GM15510 (cell line): ENCODE results near the gene SLC26A6.

Experiments used
- POLR2A ChIP-seq: IDR thresholded peaks from 3 replicates; pipeline ENCODE4 v1.6.1; 2011; ENCODE audit warnings: borderline replicate concordance; ENCODE audit not compliant: insufficient read length; ENCODE audit errors: extremely low read depth

Gene SLC26A6

DNA sequence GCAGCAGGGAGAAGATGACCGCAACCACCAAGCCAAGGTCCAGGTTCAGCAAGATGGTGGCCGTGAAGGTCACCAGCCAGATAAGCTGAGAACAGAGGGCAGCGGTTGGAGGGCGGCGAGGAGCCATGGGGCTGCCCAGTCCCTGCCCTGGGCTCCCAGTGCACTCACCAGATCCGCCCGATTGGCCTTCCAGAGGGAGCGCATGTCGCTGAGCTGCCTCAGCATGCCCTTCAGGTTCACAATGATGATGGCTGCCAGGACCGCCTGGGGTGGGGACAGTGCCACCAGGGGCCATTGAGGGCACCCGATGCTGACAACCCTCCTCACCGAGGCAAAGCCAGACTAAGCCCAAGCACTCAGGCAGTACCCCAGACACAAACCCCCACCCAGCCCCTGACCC is 5.4 kb downstream of the SLC26A6 start:
- TF ChIP-seq POLR2A, result no peak

DNA sequence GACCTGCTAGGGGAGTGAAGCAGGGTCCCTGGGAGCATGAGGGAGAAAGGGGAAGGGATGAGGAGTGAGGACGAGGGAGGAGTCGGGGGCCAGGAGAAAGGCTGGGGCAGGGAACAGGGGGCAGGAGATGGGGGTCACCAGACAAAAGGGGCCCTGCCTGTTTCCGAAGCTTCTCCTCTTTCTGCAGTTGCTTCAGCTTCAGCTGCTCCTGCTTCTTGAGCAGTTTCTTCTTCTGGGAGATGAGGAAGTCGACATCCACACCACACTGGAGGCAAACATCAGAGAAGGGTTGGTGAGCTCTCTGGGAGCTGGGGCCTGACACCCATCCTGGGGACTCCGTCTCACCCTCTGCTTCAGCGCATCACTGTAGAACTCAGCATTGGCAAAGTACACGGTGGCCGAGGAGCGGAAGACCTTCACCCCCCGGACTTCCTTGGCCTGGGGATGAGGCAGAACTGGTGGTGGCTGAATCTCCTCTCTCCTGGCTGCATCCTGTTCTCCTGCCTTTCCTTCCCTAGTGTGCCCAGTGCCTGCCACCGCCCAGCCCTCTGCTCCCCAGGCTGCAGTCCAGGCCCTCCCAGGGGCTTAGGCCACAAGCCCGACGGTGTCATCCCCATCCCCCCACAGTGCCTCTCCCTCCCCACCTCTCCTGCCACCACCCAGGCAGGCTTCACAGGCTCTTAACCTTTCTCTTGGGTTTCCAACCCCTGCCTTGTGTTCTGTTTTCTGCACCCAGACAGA is 6.8 kb downstream of the SLC26A6 start:
- no peak for TF ChIP-seq POLR2A

DNA sequence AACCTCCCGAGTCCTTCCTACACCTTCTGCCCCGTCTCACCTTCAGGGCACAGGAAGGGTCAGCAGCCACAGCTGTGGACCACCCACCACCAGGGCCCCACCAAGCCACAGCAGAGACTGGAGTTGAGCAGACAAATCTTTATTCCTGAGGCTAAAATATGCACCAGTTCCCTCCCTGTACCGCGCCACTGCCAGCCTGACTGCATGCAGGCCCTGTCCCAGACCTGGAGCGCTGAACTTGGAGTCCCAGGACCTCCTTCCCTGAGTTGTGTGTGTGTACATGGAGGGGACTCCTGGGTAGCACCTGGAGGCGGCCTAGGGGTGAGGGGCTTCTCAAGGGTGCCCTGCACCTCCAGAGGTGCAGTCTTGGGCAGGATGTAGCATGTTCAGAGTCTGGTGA is 9.7 kb downstream of the SLC26A6 start:
- TF ChIP-seq POLR2A, result no peak

DNA sequence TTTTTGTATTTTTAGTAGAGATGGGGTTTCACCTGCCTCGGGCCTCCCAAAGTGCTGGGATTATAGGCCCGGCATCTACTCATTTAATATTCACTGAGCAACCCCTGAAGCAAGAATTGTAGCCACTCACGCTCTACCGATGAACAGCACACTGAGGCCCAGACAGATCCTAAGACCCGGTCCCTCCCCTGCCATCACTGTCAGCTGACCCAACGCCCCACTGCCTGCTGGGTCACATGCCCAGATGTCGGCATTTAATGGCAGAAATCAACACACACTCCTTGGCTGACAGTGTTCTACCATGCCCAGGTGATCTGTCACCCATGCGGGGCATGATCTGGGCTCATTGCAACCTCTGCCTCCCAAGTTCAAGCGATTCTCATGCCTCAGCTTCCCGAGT is 10.5 kb downstream of the SLC26A6 start:
- no peak for TF ChIP-seq POLR2A

DNA sequence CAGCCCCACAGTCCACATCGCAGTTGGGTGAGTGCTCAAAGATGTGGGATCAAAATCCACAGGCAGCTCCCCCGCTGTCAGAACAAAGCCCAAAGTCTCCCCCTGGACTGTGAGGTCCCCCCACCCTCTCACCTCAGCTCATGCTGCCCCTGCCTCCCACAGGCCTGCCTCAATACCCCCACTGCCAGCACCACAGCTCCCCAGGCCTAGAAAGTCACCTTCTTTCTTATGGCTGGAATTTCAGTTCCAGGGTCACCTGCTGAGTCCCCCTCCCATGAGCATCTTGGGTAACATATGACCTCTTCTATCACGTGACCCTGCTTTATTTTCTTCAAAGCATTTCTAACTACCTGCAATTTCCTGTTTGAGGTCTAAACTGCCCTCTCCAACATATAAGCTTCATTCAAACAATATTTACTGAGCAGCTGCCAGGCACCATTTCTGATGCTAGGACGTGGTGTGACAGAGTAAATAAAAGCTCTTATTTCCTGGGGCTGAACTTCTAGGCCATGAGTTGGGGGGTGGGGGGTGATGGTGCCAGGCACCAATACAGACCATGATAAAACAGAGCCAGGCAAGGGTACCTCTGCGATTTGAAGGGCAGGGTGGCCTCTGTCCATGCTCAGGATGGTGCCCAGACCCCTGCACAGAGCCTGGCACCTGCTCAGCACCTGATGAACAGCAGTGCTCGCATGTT is 11.3 kb downstream of the SLC26A6 start:
- TF ChIP-seq POLR2A, result no peak

DNA sequence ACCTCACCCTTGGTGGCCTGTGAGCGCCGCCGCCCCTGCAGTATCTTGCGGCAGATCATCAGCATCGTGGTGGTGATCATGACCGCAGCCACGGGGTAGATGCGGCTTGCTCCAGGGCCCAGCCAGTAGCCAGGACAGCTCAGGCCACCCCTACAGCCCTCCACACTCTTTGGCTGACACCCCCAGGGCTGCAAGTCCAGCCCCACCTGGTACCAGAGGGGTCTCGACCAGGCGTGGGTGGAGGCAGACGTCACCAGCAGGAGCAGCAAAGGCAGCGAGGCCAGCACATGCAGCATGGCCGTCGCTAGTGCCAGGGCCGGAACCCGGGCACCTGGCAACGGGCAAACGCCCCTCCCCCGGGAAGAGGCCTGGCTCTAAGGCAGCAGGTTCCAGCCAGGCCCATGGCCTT is 13.8 kb downstream of the SLC26A6 start, which contains the start of gene TMEM89:
Gene TMEM89, minus strand, starts transcription at position 309 of the 409 bp plus-strand sequence. Its CDS starts 13 bp downstream, at position 296.
- TF ChIP-seq POLR2A, result no peak

GRCh38 chr3:48619541-48620524 is 15.4 kb downstream of the SLC26A6 start:
- no peak for TF ChIP-seq POLR2A

DNA sequence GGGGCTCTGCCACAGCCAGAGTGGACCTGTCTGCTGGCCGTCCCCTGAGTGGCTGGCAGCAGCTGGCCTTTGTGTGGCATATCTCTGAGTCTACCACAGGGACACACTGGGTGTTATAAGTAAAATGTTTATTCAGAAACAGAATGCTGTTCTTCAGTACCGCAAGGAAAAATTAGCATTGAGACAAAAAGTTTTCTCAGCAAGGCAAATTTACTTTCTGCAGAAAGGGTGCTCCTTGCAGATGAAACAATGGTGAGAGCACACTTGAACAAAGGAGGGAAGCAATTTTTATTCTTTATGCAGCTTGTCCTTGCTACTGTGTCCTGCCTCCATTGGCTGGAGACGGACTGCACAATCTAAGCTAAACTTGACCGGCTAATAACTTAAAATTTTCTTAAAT is 17.7 kb downstream of the SLC26A6 start:
- no peak for TF ChIP-seq POLR2A

- TF ChIP-seq POLR2A, result no peak
Measured at GRCh38 chr3:48614044-48614443, 21.2 kb downstream of the SLC26A6 start.

- TF ChIP-seq POLR2A, result no peak
Measured at GRCh38 chr3:48612309-48612708, 23.0 kb downstream of the SLC26A6 start.

DNA sequence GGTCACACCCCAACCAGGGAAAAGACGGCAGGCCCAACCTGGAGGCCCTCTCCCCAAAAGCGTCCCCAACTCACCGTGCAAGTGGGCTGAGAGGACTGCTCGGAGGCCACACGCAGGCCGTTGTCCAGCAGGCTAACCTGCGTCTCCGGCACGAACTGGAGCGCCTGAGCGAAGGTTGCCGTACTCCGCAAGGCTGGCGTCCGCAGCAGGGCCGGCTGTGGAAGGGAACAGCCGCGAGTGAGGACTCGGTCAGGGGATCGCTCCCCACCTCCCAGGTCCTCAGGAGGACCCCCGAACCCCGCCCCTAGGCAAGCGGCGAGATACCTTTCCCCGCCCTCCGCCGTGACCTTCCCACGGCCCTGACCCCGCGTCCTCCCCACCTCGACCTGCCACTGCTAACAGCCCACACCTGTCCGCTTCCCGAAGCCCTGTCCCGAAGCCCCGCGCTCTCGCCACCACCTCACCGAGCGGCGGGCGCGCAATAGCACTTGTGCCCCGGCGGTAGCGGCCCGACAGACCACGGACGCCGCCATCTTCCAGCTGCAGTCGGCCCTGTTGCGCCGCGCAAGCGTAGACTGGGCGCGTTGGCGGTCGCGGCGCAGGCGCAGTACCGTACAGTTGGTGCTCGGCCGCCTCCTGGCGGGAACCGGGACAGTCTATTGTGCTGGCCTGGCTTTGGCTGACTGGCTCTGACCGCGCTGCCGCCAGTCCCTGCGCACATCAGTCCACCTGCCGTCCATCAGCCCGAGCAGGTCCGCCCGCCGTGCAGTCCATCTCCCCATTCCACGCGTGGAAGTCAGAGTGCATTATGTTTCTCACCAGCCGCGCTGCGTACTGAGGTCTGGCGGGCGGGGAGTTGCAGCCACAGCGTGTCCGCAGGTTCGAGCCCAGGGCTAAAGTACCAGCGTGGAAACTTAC is 25.9 kb downstream of the SLC26A6 start, which contains the start of gene UQCRC1:
Gene UQCRC1, minus strand, starts transcription at position 559 of the 918 bp plus-strand sequence. Its CDS starts 26 bp downstream, at position 533.
- peak; percentile 97 for TF ChIP-seq POLR2A

DNA sequence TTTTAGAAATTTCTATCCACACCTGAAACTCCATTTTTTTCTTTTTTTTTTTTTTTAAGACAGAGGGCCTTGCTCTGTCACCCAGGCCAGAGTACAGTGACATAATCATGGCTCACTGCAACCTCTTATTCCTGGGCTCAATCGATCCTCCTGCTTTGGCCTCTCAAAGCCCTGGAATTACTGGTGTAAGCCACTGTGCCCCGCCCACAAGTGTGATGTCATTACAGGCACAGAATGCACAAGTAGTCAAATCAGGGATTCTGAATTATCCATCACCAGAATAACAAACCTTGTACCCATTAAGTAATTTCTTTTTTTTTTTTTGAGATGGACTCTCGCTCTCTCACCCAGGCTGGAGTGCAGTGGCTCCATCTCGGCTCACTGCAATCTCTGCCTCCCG is 27.7 kb downstream of the SLC26A6 start:
- no peak for TF ChIP-seq POLR2A

GRCh38 chr3:48601622-48601994 is 33.7 kb downstream of the SLC26A6 start:
- no peak for TF ChIP-seq POLR2A
